ENCODE data around the gene DPPA5.

- TF ChIP-seq POLR2A (IDR thresholded peaks at IDR 0.05): no peak
- TF ChIP-seq CTCF (IDR thresholded peaks at IDR 0.05): no peak
- no peak for TF ChIP-seq POLR2AphosphoS5 (IDR thresholded peaks at IDR 0.05; ENCODE audit: insufficient read depth in 1 of 2, low read depth in 1 of 2)
Measured at GRCh38 chr6:73364121-73364520, 10.0 kb upstream of the DPPA5 start.
